ENCODE data around the gene FAM174C. TPM values are rescaled to one million over a fixed set of nuclear protein-coding genes. Genes with fewer than 3 reads are reported as not detected.

FAM174C gene
- total RNA-seq, 2 experiments from 2014 or later = 77.0 to 88.0 TPM

- TF ChIP-seq CTCF (IDR thresholded peaks at IDR 0.05) = no peak
- no peaks in the 10 kb centered on the region for H3K9me3 Mint-ChIP-seq
- H3K27me3 Mint-ChIP-seq = peaks cover 26% of the 10 kb centered on the region
- ATAC-seq (no peak), DNase-seq (no peak)
- POLR2A ChIA-PET = interaction anchor here (1.0 kb wide), 1 partner anchor 11 kb away, joined by 3 read pairs; no protein-coding TSS in a partner anchor
- intact Hi-C loops (cut with micrococcal nuclease) = no loop called here
- CTCF ChIA-PET = interaction anchor here (0.7 kb wide), 1 partner anchor 43 kb away, joined by 3 read pairs; no protein-coding TSS in a partner anchor
- no peaks in the 10 kb centered on the region for H3K36me3 Mint-ChIP-seq (ENCODE audit: low read depth)
- no peaks in the 10 kb centered on the region for H3K4me1 Mint-ChIP-seq (ENCODE audit: low read depth)
- H3K27ac Mint-ChIP-seq = no peak overlapping the region
- no peak overlapping the region for H3K4me3 Mint-ChIP-seq
These were observed 51.8 kb downstream of the FAM174C start for GRCh38 chr19:1327125-1327524.

Other genes with a start within 250 kb of the FAM174C start
- 10 to 100 TPM; 97.4 to 98.3 TPM for gene CNN2, start 248.9 kb upstream of the FAM174C start, total RNA-seq
- 10 to 100 TPM; 14.0 to 14.6 TPM for gene ABCA7, start 235.4 kb upstream of the FAM174C start, total RNA-seq
- gene ARHGAP45, start 208.4 kb upstream of the FAM174C start, total RNA-seq = 100 to 1,000 TPM; 136 to 150 TPM
- gene POLR2E, start 180.2 kb upstream of the FAM174C start, total RNA-seq = 100 to 1,000 TPM; 271 to 282 TPM
- gene GPX4, start 171.5 kb upstream of the FAM174C start, total RNA-seq = 100 to 1,000 TPM; 224 to 232 TPM
- gene SBNO2, start 101.3 kb upstream of the FAM174C start, total RNA-seq = 10 to 100 TPM; 41.7 to 42.0 TPM
- 10 to 100 TPM; 55.1 to 58.0 TPM for gene STK11, start 69.8 kb upstream of the FAM174C start, total RNA-seq
- gene CBARP, start 37.5 kb upstream of the FAM174C start, total RNA-seq = under 1 TPM; 0.49 to 0.86 TPM
- 100 to 1,000 TPM; 186 to 199 TPM for gene ATP5F1D, start 33.8 kb upstream of the FAM174C start, total RNA-seq
- gene MIDN, start 26.9 kb upstream of the FAM174C start, total RNA-seq = 10 to 100 TPM; 41.1 to 43.9 TPM
- gene CIRBP, start 6.2 kb upstream of the FAM174C start, total RNA-seq = 100 to 1,000 TPM; 161 to 180 TPM
- not detected for gene EFNA2, start 10.3 kb downstream of the FAM174C start, total RNA-seq
- 100 to 1,000 TPM; 113 to 120 TPM for gene NDUFS7, start 108.4 kb downstream of the FAM174C start, total RNA-seq
- gene GAMT, start 126.0 kb downstream of the FAM174C start, total RNA-seq = 10 to 100 TPM; 27.8 to 29.5 TPM
- 100 to 1,000 TPM; 263 to 283 TPM for gene DAZAP1, start 132.1 kb downstream of the FAM174C start, total RNA-seq
- 1,000 to 10,000 TPM; 1,854 to 1,879 TPM for gene RPS15, start 162.9 kb downstream of the FAM174C start, total RNA-seq
- under 1 TPM; 0.07 to 0.29 TPM for gene APC2, start 174.6 kb downstream of the FAM174C start, total RNA-seq
- 10 to 100 TPM; 21.3 to 21.5 TPM for gene C19orf25, start 203.7 kb downstream of the FAM174C start, total RNA-seq
- gene PCSK4, start 214.8 kb downstream of the FAM174C start, total RNA-seq = 1 to 10 TPM; 4.4 to 4.7 TPM
- gene REEP6, start 215.7 kb downstream of the FAM174C start, total RNA-seq = 1 to 10 TPM; 2.0 to 2.4 TPM
- 1 to 10 TPM; 1.3 TPM for gene ADAMTSL5, start 237.5 kb downstream of the FAM174C start, total RNA-seq
- gene PLK5, start 248.5 kb downstream of the FAM174C start, total RNA-seq = not detected

All from activated CD8-positive, alpha-beta T cell treated with anti-CD3 and anti-CD28 coated beads for 36 hours (primary cell).